GM18907 (cell line): ENCODE results near the gene CALD1.

Source experiments
- ATAC-seq: cut with Tn5 transposase; IDR thresholded peaks from one replicate; pipeline ENCODE4 v1.9.1; 2021; ENCODE audit warnings: mild to moderate bottlenecking, moderate library complexity; ENCODE audit not compliant: unreplicated experiment

The CALD1 gene

DNA sequence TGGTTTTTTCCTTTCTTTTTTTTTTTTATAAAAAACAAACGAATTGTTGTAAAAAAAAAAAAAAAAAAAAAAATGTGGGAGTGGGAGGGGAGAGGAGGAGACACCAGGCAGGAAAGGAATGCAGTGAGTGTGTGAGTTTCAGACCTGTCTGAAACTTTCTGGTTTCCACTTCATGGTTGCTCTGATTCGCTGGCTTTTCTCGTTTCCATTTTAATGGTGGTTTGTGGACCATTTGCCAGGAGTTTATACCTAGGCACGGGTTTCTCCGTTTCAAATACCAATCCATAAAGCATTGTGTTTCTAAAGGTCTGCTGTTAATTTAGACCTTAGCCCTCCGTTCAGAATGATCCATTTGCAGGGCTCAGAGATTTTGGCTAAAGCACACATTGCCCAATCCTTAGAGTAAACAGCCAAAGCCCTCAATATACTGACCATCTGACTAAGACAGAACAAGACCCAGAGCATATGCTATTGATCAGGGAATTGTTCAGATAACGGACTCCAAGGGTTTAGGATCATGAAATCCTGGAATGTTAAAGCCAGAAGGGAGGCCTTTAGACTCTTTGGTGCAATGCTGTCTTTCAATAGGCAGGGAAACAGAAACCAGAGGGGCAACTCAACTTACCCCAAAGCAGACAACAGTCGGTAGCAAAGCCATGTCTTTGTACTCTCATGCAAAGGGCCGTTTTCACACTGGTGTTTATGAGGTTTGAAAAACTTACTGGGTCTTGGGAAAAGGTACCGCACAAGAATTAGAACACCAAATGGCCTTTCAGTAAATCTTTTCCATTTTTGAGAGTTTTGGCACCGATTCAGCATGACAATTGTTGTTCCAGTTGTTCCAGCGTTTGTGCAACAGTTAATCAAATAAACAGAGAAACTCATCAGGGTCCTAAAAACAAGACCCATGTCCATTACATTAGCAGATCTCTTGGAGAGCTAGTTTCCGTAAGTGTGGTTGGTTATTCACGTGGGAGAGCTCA is 112.6 kb downstream of the CALD1 start:
- ATAC-seq, result no peak

DNA sequence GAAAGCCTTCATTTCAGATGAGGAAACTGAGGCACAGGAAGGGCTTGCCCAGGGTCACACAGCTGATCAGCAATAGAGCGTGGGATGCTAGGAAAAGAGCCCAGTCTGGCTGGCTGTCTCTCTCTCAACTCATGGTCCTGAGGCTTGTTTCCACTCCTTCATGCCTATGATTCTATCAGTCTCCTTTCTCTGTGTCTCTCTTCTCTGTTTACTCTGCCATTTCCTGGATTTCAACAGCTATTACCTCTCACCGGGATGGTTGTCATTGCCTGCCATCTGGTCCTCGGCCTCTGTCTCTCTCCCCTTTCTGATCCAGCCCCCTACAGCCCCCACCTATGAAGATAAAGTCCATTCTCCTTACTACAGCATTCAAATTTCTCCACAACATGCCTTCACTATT is 113.5 kb downstream of the CALD1 start:
- ATAC-seq, result no peak

DNA sequence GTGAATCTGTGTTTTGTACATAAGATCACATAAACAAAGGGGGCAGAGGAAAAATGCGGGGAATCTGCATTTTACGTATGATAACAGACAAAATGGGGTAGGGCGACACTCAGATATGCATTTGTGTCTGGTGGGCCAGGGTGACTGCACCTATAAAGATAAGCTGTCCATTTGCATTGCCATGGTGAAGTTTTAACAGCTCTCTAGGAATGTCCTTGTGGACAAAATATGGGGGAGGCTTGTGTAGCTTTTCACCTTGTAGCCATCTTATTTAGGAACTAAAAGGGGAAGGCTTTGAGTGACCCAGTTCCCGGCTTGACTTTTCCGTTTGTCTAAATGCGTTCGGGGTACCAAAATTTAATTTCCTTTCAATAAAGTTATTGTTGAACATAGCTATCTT is 114.5 kb downstream of the CALD1 start:
- no peak for ATAC-seq

DNA sequence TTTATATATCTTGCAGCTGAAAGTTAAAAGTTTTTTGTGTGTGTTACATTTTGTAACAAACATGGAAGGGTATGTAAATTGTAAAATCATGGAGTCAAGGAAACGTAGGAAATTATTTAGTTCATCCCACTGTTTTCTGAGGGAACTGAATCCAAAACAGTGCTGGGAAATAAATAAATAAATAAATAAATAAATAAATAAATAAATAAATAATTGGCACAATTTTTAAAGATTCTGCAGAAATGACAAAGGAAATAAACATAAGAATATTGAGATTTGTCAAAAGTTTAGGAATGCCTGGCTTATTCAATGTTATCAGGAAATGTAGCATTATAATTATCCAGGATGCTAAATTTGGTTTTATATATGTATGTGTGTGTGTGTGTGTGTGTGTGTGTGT is 115.5 kb downstream of the CALD1 start:
- no peak for ATAC-seq

DNA sequence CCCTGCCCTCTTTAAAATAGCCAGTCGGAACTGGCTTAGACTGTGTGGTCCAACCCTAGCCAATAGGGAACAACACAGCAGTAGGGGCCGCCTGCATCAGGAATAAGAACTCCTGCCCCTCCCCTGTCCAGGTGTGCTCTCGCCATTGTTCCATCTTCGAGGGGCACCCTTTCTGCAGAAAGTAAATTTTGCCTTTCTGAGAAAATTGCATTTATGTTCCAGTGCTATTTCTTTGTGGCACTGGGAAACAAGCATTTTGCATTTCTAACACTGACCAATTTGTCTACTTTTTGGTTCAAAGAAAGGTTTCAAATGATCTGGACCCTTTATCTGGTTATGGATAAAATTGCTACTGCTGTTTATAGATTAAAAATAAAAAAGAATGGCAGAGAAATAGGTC is 116.6 kb downstream of the CALD1 start:
- no peak for ATAC-seq

DNA sequence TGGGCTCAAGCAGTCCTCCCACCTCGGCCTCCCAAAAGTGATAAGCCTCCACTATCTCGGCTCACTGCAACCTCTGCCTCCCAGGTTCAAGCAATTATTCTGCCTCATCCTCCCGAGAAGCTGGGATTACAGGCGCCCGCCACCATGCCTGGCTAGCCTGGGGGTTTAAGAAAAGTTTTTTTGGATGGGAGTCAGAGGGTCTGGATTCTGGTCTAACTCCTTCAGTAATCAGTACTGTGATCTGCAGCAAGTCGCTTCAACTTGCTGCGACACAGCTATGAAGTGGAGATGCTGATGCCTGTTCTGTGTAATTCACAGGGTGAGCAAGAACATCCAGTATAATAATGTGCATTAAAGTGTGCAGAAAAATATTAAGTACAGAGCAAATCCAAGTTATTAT is 118.5 kb downstream of the CALD1 start:
- ATAC-seq, result no peak

DNA sequence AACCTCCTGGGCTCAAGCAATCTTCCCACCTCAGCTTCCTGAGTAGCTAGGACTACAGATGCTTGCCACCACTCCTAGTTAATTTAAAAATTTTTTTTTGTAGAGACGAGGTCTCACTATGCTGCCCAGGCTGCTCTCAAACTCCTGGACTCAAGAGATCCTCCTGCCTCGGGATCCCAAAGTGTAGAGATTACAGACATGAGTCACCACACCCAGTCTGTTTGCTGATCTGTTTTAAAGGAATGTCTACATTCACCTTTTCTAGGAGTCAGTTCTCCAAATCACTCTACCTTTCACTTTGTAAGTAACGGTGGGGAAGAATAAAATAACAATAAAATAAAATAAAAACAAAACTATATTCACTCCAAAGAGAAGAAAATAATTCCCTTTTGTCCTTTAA is 120.3 kb downstream of the CALD1 start:
- no peak for ATAC-seq

DNA sequence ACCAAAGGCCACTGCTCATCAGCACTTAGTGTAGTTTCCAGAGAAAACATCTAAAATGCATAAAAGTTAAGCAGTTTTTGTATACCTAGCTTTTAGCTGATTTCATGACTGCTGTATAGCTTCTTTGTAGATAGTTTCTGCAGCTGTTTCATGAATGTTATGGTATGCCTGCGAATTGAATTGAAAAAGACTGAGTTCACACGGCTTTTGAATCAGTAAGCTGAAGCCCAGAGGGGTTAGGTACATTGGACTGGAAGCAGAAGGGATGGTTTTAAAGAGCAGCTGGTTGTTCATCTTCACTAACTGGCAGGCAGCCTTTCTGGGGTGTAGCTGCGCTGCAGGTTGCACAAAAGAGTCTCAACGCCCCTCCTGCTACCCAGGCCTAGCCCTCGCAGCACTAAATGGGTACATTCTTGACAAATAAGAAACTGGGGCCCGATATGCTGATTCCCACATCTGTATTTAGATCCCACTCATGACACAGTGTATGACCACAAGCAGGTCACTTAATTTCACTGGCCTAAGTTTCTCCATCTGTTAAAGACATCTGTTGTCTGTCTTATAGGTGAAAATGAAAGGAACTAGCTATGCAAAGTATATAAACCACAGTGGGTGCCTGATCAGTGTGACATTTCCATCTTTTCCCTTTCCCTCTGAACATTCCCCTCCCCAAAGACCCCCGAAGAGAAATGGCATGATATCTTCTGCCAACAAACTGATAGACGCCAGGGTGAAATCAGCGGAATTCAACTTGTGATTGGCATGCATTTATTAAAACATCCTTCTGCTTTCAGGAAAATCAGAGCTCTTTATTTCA is 120.9 kb downstream of the CALD1 start:
- peak; percentile 92 for ATAC-seq

DNA sequence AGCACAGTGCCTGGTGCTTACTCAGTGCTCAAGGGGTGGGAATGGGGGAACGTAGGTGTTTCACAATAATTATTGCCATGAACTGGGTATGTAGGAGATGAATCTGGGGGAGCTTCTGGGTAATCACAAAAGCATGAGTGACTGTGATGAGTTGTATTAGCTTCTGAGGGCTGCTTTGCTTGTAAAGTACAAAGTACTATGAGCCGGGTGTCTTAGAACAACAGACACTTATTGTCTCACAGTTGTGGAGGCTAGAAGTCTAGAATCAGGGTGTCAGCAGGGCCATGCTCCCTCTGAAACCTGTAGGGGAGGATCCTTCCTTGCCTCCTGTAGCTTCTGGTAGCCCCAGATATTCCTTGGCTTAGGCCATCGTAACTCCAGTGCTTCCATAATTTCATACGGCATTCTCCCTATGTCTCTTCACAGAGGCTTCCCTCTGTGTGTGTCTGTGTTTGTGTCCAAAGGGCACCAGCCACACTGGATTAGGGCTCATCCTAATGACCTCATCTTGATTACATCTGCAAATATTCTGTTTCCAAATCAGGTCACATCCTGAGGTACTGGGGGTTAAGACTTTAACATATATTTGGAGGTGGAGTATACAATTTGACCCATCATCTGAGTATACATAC is 122.1 kb downstream of the CALD1 start:
- no peak for ATAC-seq

DNA sequence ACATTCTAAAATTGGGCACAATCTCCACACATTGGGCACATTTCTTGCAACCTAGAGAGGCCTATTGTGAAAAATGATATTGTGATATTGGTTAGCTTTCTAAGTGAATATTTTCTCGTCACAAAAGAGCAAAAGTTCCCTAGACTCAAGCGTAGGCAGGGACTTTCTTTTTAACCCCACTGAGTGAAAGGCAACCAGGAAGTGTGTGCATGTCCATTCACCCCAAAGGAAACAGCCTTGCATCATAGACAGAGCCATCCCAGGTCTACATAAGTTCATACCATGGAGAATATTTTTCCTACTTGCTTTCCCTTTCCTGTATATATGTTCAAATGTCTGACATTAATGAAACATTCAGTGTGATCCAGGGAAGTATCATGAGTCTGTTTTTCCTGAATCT is 122.6 kb downstream of the CALD1 start:
- ATAC-seq, result no peak

DNA sequence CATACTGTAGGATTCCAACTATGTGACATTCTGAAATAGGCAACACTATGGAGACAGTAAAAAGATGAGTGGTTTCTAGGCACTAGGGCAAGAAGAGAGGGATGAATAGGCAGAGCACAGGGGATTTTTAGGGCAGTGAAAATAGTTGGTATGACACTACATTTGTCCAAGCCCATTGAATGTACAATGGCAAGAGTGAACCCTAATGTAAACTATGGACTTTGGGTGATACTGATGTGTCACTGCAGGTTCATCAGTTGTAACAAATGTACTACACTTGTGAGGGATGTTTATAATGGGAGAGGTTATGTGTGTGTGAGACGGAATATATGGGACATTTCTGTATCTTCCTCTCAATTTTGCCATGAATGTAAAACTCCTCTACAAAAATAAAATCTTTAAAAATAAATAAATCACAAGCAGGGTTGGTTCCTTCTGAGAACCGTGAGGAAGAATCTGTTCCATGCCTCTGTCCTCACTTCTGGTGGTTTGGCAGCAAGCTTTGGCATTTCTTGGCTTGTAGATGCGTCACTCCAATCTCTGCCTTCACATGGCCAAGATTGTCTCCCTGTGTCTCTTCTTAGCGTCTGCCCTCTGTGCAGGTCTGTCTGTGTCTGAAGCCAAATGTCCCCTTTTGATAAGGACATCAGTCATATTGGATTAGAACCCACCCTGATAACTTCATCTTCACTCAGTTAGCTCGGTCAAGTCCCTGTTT is 123.8 kb downstream of the CALD1 start:
- ATAC-seq, result no peak

DNA sequence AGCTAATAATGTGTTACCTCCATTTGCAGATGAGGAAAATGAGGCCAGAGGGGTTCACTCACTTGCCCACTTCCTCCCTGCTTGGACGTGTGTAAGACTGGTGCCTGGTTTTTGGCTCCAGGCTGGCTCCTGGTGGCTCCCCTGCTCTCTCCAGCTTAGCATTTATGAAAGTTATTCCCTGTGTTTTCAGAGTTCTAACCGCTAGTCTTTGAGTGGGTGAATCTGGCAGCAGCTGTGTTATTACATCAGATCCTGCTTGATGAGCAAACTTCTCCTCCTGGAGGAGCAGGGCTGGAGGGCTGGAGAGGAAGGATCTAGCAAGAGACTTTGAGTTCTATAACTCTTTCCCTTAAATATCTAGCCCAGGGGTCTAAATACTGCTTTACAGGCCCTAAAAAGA is 125.9 kb downstream of the CALD1 start:
- no peak for ATAC-seq

DNA sequence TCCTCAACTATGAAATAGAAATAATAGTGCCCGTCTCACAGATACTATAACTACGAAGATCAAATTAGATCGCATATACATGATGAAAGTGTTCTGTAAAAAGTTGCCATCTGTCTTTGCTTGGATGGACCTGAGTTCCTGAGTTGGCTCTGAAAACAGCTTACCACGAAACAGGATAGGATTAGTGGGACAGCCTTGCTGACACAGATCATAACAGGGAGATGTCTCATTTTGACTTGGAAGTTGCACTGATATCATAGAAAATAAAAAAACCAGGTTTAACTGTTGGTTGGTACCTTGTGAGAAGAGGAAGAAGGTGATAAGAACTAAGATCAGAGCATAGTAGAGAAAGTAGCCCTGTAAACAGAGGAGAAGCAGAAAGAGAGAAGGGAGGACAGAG is 127.6 kb downstream of the CALD1 start:
- no peak for ATAC-seq

DNA sequence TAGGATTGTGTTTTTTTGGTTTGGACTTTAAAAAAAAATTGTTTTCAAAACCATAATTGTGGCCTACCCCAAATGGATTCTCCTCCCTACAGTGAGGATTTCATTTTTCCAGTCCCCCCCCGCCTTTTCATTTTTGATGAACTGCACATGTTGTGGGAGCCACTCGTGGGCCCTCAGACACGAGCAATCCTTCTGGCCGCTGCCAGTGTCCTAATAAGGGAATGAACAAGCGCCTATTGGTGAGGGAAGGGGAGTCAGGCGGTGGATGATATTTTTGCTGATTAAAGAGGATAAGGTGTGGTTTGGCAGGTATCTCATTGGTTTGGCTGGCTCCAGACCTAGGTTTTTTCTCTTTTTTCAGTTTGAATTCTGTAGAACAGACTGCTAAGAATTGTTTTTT is 128.2 kb downstream of the CALD1 start:
- no peak for ATAC-seq

DNA sequence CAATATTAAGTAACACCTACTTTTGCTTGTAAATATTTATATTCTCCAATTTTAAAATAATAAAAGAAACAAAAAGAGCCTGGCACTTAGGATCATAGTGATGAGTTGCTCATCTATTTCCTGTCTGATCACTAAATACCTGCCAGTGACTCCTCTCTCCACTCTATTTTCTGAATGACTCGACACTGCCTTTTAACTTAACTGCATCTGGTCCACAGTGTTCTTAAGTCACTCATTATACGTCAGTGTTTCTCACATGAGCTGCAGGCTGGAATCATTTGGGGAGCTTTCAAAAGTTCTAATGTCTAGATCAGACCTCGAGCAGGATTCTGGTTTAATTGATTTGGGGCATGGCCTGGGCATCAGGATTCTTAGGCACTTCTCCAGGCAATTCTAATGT is 128.9 kb downstream of the CALD1 start:
- ATAC-seq, result no peak

DNA sequence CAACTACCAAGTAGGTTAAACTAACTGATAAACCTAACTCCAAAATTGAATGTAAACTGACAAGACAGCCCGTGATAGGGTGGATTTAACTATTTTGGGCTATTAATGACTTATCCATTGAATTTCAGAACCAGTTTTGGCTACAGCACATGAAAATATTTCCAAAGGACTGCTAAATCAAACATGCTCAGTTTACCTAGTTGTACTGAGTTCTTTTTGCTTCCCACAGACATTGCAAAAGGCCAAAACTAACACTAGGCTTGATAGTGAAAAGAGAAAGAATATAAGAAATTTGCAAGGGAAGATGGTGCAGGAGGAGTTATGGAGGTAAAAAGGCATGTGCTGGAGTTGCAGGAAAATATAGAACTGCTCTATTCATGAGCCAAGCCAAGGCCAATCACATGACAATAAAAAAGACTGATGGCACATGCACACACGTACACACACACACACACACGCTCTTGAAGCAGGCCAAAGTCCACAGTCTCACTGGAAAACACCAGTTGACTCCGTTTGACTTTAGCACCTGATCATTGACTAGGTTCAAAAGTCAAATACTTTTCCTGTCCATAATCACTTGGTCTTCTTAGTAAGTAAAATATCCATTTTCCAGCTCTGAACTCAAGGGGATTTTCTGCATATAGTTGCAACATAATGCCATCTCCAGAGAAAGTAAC is 130.9 kb downstream of the CALD1 start:
- no peak for ATAC-seq

DNA sequence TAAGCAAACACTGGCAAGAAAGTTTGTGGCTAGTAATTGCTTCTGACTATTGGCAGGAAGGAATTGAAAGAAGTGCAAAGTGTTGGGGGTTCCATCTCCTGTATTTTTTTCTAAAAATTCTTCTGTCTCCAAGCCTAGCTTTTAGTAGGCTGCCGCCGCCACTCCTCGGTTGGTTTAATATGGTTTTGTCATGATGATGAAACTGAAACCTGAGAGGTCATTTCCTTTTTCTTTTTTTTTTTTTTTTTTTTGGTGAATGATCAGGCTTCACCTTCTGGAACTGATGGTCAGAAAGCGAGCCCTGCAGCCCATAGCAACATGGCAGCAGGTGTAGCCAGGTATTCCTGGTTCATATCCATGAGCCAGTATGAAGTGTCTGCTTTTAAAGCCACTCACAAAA is 131.5 kb downstream of the CALD1 start:
- ATAC-seq, result no peak

DNA sequence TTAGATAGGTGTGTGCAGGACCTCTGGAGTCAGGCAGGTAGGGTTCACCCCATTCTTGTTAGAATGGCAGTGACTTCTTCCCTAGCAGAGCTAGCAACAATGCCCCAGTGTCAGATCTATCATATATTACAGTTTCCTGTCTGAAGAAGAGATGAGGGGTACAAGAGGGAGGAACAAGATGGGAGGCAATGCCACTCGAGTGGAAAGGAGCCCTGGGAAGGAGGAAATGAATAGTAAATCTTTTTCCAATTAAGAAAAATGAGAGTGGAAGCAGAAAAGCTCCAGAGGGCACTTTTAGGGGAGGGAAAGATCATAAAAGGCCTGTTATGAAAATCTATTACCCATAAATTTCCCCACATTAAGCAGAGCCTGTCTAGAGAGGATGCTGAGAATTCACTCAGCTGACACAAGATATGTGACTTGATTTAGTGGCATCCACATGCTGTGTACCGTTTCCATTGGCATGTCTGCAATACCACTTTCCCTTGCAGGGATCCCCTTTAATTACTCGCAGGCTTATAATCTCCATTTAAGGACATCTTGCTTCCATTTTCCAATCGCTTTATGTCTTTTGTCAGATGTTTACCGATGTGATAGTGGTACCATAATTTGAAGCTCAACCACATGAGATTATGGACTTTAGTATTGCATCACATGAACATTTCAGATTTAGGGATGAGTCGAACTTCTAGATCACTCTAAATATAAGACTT is 136.9 kb downstream of the CALD1 start:
- ATAC-seq, result no peak

DNA sequence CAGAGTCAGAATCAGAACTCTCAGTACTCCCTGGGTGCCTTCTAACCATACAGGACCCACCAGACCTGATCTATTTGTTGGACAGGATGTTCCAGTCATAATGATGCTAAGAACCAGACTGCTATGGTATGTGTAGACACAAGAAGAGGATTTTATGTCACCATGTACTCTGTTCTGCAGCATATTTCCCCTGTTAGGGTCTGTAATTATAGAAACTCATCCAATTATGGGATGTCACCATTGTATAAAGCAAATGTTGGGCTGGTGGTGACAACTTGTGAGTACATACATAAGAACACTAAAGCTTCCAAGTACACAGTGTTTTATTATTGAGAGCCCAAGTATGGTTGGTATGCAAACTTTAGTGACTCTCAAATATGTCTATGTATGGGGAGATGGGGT is 139.8 kb downstream of the CALD1 start:
- peak; percentile 70 for ATAC-seq
